ENCODE results near the gene FBL.

The FBL gene

DNA sequence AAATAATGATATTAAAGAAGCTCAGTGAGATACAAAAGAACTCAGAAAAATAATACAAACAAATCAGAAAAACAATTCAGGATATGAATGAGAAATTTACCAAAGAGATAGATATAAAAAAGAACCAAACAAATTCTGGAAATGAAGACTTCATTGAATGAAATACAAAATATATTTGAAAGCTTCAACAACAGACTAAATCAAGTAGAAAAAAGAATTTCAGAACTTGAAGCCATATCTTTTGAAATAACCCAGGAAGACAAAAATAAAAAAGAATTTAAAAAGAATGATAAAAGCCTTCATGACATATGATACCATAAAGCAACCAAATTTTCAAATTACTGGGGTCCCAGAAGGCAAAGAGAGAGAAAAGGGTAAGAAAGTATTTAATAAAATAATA lies 57.9 kb downstream of the FBL start:
- no peak for DNase-seq (ENCODE audit: low spot score)

All from COLO829 (cell line).